SK-N-MC (cell line): Measurements from ENCODE around the gene GPR160.

Experiments used
- EZH2 ChIP-seq: fragments of 200-600 bp; sonication (generic); IDR thresholded peaks from one replicate; pipeline ENCODE4 v1.6.1; 2017; ENCODE audit warnings: antibody characterized with exemption
- FOXP2 ChIP-seq: optimal IDR thresholded peaks from 2 replicates; pipeline ENCODE3; 2011; ENCODE audit warnings: mild to moderate bottlenecking, moderate library complexity; ENCODE audit not compliant: insufficient read depth; ENCODE audit errors: extremely low read length, control extremely low read depth
- POLR2AphosphoS5 ChIP-seq: IDR thresholded peaks from 2 replicates; pipeline ENCODE4 v1.6.1; 2012; ENCODE audit warnings: mild to moderate bottlenecking, low read depth, low read length, borderline replicate concordance

DNA sequence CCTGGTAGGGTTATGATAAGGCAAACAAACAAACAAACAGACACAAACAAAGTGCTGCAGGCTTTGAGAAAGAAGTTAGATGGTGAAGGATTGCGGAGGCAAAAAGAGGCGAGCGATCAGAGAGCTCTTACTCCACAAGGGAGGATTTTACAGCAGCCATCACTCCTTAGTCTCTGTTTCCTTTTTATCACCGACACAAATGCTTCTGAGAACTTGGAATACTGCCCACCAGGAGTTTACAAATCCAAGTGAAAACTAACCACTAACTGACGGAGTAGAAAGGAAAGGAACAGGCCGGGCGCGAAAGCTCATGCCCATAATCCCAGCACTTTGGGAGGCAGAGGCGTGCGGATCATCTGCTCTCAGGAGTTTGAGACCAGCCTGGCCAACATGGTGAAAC is 35.6 kb upstream of the GPR160 start:
- TF ChIP-seq EZH2 (no peak), POLR2AphosphoS5 (no peak), FOXP2 (no peak)
